Measurements from ENCODE around the gene RARB. TPM values are rescaled to one million over a fixed set of nuclear protein-coding genes. Genes with fewer than 3 reads are reported as not detected.

Gene RARB
- total and polyA plus RNA-seq, 9 donors: 3.5 to 13.4 (median 7.9) TPM

GRCh38 chr3:25453619-25454004, 25.5 kb downstream of the RARB start:
- intact Hi-C loops (cut with DNase I): no loop called here
- Histone ChIP-seq H3K27me3 (no peaks in the 10 kb centered on the region), H3K36me3 (no peaks in the 10 kb centered on the region), H3K4me1 (ENCODE audit: insufficient read depth) (no peaks in the 10 kb centered on the region), H3K4me3 (no peak overlapping the region), H3K27ac (peak overlapping the region in 1 of 2 donors; percentile 4), H3K9me3 (no peaks in the 10 kb centered on the region)
- TF ChIP-seq CTCF (IDR thresholded peaks at IDR 0.05) (no peak), POLR2A (IDR thresholded peaks at IDR 0.05) (no peak), EP300 (IDR thresholded peaks at IDR 0.05) (no peak)
- no peak for DNase-seq
- 10 to 14% (median 12%) methylated on average over 6 of the region's 6 CpGs for WGBS, 3 donors

GRCh38 chr3:25454005-25454927, 26.2 kb downstream of the RARB start:
- intact Hi-C loops (cut with DNase I): no loop called here
- H3K4me1 ChIP-seq (ENCODE audit: insufficient read depth): no peaks in the 10 kb centered on the region
- H3K4me3 ChIP-seq: no peak overlapping the region
- no peak for DNase-seq
- H3K27me3 ChIP-seq: no peaks in the 10 kb centered on the region
- WGBS, 3 donors: 29 to 47% (median 39%) methylated on average over 16 of the region's 16 CpGs
- TF ChIP-seq EP300 (IDR thresholded peaks at IDR 0.05): no peak
- no peak for TF ChIP-seq POLR2A (IDR thresholded peaks at IDR 0.05)
- TF ChIP-seq CTCF (IDR thresholded peaks at IDR 0.05): no peak
- H3K27ac ChIP-seq: peak overlapping the region in 1 of 2 donors; percentile 4
- no peaks in the 10 kb centered on the region for H3K36me3 ChIP-seq
- H3K9me3 ChIP-seq: no peaks in the 10 kb centered on the region

- no peak overlapping the region for H3K4me3 ChIP-seq
- H3K27ac ChIP-seq: no peak overlapping the region
- no peaks in the 10 kb centered on the region for H3K27me3 ChIP-seq
- no peaks in the 10 kb centered on the region for H3K36me3 ChIP-seq
- H3K4me1 ChIP-seq (ENCODE audit: insufficient read depth): no peaks in the 10 kb centered on the region
- intact Hi-C loops (cut with DNase I): no loop called here
- no peak for TF ChIP-seq POLR2A (IDR thresholded peaks at IDR 0.05)
- no peak for TF ChIP-seq EP300 (IDR thresholded peaks at IDR 0.05)
- no peak for TF ChIP-seq CTCF (IDR thresholded peaks at IDR 0.05)
- DNase-seq: no peak
- WGBS, 3 donors: 41 to 48% (median 46%) methylated on average over 8 of the region's 8 CpGs
- H3K9me3 ChIP-seq: no peaks in the 10 kb centered on the region
Measured at GRCh38 chr3:25455441-25456132, 27.5 kb downstream of the RARB start.

DNA sequence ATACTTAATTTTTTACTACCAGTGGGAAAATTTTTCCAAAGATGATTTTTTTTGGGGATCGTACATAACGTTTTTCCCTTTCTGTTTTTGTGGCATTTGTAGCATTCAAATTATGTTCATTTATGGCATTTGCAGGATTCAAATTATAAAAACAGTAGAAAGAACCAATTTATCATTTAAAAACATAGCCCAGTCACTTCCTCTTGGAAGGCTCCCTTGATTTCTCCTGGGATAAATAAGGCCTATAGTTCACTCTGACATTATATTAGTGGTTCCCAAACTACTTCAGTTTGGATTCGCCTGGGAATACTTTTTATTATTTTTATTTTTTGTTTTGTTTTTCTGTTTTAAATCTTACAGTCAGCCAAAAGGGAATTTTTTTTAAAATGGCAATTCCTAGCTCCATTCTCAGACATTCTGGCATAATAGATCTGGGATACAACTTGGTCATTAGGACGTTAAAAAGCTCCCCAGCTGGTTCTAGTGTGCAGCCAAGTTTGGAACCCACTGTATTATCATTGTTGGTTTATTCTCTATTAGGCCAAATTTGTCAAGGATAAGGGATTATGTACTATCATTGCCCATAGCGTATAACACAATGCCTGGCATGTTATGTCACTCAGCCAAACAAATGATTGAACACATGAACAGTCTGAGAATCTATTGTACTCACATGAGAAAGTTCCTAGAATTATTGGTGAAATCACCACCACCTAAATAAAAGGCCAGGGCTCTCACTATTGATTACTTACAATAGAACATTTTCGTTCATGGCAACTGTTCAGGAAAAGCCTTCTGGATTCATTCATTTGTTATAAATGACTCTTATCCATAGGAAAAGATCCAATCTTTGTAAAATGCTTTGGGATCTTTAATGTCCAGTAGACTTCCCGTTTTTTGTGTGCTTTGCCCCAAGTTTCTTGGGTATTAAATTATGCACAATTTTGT, 28.9 kb downstream of the RARB start:
- 66 to 77% (median 74%) methylated on average over 7 of the region's 7 CpGs for WGBS, 3 donors
- no peaks in the 10 kb centered on the region for H3K9me3 ChIP-seq
- intact Hi-C loops (cut with DNase I): no loop called here
- no peak for DNase-seq
- H3K27me3 ChIP-seq: no peaks in the 10 kb centered on the region
- no peak overlapping the region for H3K4me3 ChIP-seq
- no peak overlapping the region for H3K27ac ChIP-seq
- no peaks in the 10 kb centered on the region for H3K4me1 ChIP-seq (ENCODE audit: insufficient read depth)
- H3K36me3 ChIP-seq: no peaks in the 10 kb centered on the region
- no peak for TF ChIP-seq EP300 (IDR thresholded peaks at IDR 0.05)
- no peak for TF ChIP-seq CTCF (IDR thresholded peaks at IDR 0.05)
